GM12872 (cell line): ENCODE results near the gene GRID2.

Experiments
- CTCF ChIP-seq: IDR thresholded peaks from 3 replicates; pipeline ENCODE4 v1.5.1; 2011; ENCODE audit warnings: low read depth, mild to moderate bottlenecking, low read length, moderate library complexity; ENCODE audit not compliant: insufficient read depth

Gene GRID2

GRCh38 chr4:93414041-93414550 lies 1110.3 kb downstream of the GRID2 start:
- no peak for TF ChIP-seq CTCF

- TF ChIP-seq CTCF, result no peak
Measured at GRCh38 chr4:93416344-93417128, 1112.8 kb downstream of the GRID2 start.

GRCh38 chr4:93431371-93431770 lies 1127.6 kb downstream of the GRID2 start:
- no peak for TF ChIP-seq CTCF

GRCh38 chr4:93433840-93434239 lies 1130.1 kb downstream of the GRID2 start:
- TF ChIP-seq CTCF, result no peak

GRCh38 chr4:93436000-93436626 lies 1132.3 kb downstream of the GRID2 start:
- TF ChIP-seq CTCF, result no peak

GRCh38 chr4:93437991-93438390 lies 1134.2 kb downstream of the GRID2 start:
- TF ChIP-seq CTCF, result no peak

GRCh38 chr4:93444860-93445259 lies 1141.1 kb downstream of the GRID2 start:
- no peak for TF ChIP-seq CTCF
